WTC11 (cell line): ENCODE measurements around the gene TAOK2.

ENCODE experiments used
- FOXK1 ChIP-seq: sonication (generic); formaldehyde crosslinking; IDR thresholded peaks from 2 replicates; pipeline ENCODE4 v1.8.0; 2022; ENCODE audit warnings: mild to moderate bottlenecking, moderate library complexity, missing genetic modification reagents
- ZNF138 ChIP-seq: sonication (generic); formaldehyde crosslinking; conservative IDR thresholded peaks from 2 replicates; pipeline ENCODE4 v1.8.1; 2022; ENCODE audit warnings: mild to moderate bottlenecking, moderate library complexity, missing genetic modification reagents
- TF ChIP-seq, protein P1 (sequence below): sonication (generic); formaldehyde crosslinking; IDR thresholded peaks from 2 replicates; pipeline ENCODE4 v1.8.1; 2023; ENCODE audit warnings: mild to moderate bottlenecking, missing genetic modification reagents, moderate library complexity
- TF ChIP-seq, protein P2 (sequence below): sonication (generic); formaldehyde crosslinking; conservative IDR thresholded peaks from 2 replicates; pipeline ENCODE4 v1.8.1; 2022; ENCODE audit warnings: mild to moderate bottlenecking, missing genetic modification reagents
- TF ChIP-seq, protein P3 (sequence below): sonication (generic); formaldehyde crosslinking; IDR thresholded peaks from 2 replicates; pipeline ENCODE4 v1.8.0; 2022; ENCODE audit warnings: mild to moderate bottlenecking, missing genetic modification reagents
- TF ChIP-seq, protein P4 (sequence below): fragments of 200-600 bp; IDR thresholded peaks from 2 replicates; pipeline ENCODE4 v1.8.0; 2022; ENCODE audit warnings: antibody characterized with exemption

DNA sequence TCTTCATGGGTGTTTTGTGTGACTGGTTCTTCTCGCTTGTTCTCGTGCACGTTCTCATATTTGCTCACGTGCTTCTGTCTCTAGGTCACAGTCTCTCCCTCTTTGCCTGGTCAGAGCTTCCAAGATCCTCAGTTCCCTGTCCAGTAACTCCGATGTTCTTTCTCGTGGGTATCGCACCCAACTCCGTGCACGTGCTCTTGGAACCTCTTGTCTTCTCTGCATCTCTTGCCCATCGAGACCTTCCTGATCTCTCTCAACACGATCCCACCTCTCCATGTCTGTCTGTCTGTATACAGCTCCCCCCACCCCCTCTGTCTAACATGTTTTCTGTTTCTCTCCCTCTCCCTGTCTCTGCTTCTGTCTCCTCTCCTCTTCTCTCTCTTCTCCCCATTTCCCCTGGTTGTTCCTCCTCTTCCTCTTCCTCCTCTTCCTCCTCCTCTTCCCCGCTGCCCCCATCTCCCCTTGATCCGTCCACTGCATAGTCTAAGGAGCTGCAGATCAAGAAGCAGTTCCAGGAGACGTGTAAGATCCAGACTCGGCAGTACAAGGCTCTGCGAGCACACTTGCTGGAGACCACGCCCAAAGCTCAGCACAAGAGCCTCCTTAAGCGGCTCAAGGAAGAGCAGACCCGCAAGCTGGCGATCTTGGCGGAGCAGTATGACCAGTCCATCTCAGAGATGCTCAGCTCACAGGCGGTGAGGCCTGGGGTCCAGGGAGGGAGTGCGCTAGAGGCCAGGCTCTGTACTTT is 15.6 kb downstream of the TAOK2 start:
- no peak for TF ChIP-seq ZNF138 (CRISPR knock-in tag)
- TF ChIP-seq FOXK1 (CRISPR knock-in tag): no peak
- TF ChIP-seq, protein P1, sequence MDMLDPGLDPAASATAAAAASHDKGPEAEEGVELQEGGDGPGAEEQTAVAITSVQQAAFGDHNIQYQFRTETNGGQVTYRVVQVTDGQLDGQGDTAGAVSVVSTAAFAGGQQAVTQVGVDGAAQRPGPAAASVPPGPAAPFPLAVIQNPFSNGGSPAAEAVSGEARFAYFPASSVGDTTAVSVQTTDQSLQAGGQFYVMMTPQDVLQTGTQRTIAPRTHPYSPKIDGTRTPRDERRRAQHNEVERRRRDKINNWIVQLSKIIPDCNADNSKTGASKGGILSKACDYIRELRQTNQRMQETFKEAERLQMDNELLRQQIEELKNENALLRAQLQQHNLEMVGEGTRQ: no peak
- TF ChIP-seq, protein P2, sequence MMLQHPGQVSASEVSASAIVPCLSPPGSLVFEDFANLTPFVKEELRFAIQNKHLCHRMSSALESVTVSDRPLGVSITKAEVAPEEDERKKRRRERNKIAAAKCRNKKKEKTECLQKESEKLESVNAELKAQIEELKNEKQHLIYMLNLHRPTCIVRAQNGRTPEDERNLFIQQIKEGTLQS (CRISPR knock-in tag): no peak
- TF ChIP-seq, protein P3, sequence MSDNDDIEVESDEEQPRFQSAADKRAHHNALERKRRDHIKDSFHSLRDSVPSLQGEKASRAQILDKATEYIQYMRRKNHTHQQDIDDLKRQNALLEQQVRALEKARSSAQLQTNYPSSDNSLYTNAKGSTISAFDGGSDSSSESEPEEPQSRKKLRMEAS (CRISPR knock-in tag): no peak
- TF ChIP-seq, protein P4, sequence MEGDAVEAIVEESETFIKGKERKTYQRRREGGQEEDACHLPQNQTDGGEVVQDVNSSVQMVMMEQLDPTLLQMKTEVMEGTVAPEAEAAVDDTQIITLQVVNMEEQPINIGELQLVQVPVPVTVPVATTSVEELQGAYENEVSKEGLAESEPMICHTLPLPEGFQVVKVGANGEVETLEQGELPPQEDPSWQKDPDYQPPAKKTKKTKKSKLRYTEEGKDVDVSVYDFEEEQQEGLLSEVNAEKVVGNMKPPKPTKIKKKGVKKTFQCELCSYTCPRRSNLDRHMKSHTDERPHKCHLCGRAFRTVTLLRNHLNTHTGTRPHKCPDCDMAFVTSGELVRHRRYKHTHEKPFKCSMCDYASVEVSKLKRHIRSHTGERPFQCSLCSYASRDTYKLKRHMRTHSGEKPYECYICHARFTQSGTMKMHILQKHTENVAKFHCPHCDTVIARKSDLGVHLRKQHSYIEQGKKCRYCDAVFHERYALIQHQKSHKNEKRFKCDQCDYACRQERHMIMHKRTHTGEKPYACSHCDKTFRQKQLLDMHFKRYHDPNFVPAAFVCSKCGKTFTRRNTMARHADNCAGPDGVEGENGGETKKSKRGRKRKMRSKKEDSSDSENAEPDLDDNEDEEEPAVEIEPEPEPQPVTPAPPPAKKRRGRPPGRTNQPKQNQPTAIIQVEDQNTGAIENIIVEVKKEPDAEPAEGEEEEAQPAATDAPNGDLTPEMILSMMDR: no peak
